ENCODE results near the gene UNC5B.

UNC5B gene

DNA sequence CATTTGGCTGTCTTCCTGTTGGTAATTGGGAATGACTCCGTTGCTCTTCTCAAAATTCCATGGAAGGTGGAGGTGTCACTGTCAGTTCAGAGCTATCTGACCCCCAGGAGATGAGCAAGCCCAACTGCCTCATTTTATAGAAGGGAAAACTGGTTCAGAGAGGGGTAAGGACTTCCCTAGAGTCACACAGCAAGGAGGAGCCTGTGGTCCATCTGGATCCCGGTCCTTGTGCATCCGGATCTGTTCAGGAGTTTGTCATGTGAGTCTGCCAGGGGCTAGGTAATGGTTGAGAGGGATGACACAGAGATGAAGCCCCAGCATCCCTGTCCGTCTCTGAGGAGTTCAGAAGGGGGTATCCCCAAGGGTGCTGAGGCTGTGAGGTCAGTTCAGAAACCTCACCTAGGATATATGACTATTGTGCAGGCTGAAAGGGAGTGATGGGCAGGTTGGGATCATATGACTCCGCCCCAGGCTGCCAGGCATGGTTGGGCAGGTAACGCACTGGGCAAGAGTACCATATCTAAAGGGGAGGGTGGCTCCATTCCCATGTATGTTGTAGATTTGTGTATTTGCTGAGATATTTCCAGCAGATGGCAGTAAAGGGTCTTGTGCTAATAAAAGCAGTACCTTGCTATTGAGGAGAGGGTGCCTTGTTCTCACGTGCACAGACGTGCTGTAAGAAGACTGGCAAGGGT, 90.7 kb downstream of the UNC5B start:
- peak; percentile 68 for DNase-seq

DNA sequence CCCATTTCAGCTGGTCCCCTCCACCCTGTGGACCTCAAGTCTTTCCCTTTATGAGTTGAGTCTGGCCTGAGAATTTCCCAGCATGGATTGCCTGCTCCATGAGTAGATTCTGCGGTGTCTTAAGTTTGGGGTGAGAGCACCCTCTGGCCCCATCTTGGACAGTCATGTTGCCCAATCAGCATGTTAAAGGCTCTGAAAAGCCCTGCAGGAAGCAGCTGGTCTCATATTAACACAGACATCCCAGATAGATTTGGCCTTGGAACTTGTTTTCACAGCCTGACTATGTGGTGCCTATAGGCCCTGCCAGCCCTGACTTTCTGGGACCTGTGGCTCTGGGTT, 91.2 kb downstream of the UNC5B start:
- no peak for DNase-seq

GRCh38 chr10:71304914-71305313, 92.5 kb downstream of the UNC5B start:
- no peak for DNase-seq

DNA sequence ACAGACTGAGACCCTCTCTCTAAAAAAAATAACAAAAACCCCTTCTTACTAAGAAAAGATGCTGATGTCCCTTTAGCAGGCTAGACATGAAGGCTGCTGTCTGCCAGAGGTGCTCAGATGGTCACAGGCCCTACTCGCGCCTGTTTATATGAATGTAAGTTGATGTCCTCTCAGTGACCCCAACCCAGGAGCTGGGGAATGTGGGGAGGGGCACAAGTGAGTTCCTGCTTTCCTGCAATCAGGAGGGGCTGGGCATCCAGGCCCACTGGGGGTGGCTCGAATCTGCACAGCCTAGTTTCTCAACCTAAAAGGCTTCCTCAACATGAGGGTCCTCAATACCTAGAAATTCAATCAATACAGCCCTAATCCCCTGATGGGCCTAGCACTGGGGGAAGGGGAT, 94.6 kb downstream of the UNC5B start:
- DNase-seq = no peak

GRCh38 chr10:71307469-71308085, 95.2 kb downstream of the UNC5B start:
- no peak for DNase-seq

GRCh38 chr10:71308244-71308643, 95.9 kb downstream of the UNC5B start:
- DNase-seq = no peak

GRCh38 chr10:71308985-71309384, 96.6 kb downstream of the UNC5B start:
- no peak for DNase-seq

DNA sequence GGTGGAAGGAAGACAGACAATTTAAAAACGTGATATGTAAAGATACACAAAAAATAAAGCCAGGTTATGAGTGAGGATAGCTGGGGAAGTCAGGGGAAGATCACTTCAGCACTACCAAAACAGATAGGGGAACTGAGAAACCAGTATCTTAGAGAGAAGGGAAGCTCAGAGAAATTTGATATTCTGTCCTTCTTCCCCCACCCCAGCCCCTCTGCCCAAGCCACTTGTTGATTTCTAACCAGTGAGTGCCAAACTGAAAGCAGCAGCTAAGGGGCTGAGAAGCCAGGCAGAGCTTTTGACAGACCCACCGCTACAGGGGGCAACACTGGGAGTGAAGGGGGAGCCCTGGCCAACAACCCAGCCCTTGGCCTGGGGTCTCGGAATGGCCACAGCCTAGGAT, 97.5 kb downstream of the UNC5B start:
- DNase-seq = no peak

- DNase-seq = no peak
These were observed 99.8 kb downstream of the UNC5B start for GRCh38 chr10:71312220-71312619.

DNA sequence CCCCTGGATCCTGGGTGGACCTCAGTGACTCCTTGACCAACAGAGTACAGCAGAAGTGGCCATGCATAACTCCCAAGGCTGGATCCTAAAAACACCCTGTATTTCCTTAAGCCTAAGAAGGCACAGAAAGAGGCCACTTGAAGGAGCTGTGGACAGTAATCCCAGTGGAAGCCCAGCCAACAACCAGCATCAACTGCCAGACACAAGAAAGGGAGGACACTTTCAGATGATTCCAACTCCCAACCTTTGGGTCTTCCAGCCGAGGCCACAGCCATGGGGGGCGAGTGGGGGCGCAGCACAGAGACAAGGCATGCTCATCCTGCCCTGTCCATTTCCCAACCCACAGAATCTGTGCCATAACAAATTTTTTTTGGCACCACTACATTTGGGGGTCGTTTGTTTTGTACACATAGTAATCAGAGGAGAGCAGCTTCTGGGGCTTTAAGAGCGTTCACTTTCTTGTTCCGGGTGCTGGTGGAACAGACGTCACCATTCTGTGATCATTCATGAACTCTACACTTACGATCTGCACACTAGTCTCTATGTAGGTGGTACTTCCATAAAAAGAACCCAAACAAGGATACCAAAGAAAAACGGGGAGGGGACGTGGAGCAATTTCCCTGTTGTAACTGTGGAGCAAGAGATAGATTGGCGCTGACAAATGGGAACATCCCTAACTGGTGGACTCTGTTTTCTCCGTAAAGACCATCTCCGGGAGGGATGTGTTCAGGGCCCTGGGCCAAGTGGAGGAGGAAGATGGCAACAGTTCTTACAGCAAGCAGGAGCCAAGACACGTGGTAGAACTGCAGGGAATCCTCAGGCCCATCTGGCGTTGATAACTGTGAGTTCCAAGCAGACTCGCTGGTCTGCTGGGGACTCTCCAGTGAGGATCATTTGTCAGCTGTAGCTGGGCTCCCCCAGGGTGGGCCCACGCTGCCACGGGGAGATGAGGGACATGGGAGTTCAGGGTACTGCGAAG, 100.7 kb downstream of the UNC5B start:
- no peak for DNase-seq

GRCh38 chr10:71314028-71314693, 101.8 kb downstream of the UNC5B start:
- DNase-seq = peak; percentile 65

- no peak for DNase-seq
These were observed 102.4 kb downstream of the UNC5B start for GRCh38 chr10:71314694-71315225.

DNA sequence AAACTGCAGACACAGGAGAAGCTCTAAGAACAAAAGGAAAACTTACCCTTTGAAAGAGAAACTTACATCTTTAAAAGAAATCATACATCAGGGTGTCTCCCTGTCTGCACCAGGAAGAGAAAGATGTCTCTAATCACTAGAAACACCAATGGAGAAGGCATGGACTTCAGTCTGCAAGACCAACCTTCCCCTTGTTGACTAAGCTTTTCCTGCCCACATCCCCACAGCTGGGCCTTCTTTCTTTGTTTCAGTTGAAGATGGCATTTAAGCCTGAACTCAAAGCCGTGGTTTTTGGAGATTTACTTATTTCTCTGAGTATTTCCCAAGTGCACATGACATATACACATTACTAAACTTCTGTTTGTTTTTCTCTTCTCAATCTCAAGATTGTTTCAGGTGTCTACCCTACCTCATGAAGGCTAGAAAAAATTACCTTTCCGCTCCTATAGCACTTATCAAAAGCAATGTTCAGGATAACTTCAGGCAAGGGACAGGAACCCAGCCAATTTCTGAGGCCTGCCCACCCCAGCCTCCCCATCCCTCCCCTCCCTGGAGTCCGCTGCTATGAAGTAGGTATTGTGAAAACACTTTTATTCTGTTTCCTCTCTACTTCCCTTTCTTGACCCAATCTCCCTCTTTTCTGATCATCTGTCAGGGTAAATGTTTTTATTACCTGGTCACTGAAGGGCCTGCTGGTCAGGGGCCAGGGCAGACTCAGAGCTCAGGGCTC, 103.9 kb downstream of the UNC5B start:
- peak; percentile 76 for DNase-seq

- no peak for DNase-seq
These were observed 104.4 kb downstream of the UNC5B start for GRCh38 chr10:71316786-71317160.

GRCh38 chr10:71317739-71318138, 105.4 kb downstream of the UNC5B start:
- DNase-seq = no peak

- peak; percentile 93 for DNase-seq
These were observed 106.9 kb downstream of the UNC5B start, which contains the start of gene SLC29A3 for GRCh38 chr10:71319042-71319799. Gene SLC29A3, plus strand, starts transcription at chr10:71319259. Its CDS starts 51 bp downstream, at chr10:71319310.

- DNase-seq = no peak
These were observed 107.5 kb downstream of the UNC5B start for GRCh38 chr10:71319800-71320392.

GRCh38 chr10:71320592-71320991, 108.2 kb downstream of the UNC5B start:
- DNase-seq = no peak

- no peak for DNase-seq
These were observed 109.0 kb downstream of the UNC5B start for GRCh38 chr10:71321386-71321785.

- DNase-seq = peak; percentile 64
These were observed 111.0 kb downstream of the UNC5B start for GRCh38 chr10:71323407-71323806.

DNA sequence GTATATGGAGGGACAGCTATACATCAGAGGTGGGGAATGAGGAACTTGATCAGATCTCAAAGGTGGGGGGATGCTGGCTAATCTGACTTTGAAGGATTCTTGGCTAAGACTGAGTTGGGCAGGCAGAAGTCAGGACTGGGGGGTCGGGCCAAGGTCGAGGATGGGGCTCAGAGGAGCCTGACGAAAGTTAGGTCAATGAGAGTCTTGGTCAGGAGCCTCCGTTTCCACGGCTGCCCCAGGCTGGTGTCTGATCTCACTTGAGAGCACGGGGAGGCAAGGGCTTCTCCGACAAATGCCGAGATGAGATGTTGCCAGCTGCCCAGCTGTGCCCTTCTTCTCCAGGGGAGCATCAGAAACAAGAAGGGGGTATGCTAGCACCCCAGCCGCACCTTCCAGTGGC, 112.4 kb downstream of the UNC5B start:
- no peak for DNase-seq
